ENCODE data around the gene PET100.

Gene PET100

DNA sequence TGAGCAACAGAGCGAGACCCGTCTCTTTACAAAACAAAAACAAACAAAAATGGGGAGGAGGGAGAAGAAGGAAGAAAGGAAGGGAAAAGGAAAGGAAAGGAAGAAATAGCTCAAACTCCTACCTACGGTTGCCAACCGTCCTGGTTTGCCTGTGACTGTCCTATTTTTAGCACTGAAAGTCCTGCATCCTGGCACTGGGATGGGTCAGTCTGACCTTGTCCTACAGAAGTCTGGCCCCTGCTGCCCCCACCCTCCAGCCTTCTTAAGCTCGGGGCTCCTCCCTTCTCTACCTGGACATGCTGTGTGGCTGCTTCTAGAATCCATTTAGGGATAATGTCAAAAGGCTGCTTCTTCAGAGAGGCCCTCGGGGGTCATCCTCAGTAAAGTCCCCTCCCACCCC lies 6.1 kb downstream of the PET100 start:
- Histone ChIP-seq H3K4me1 (ENCODE audit: control insufficient read depth, insufficient read depth, low read length) (peaks cover 4% of the 10 kb centered on the region), H3K27me3 (ENCODE audit: control insufficient read depth, insufficient read depth, low read length, poor library complexity, severe bottlenecking) (peaks cover 25% of the 10 kb centered on the region), H3K27ac (ENCODE audit: insufficient read depth, low read depth, low read length, poor library complexity, severe bottlenecking) (no peak overlapping the region), H3K36me3 (ENCODE audit: control insufficient read depth, insufficient read depth, low read length) (no peaks in the 10 kb centered on the region), H3K4me3 (ENCODE audit: insufficient read depth, low read depth, low read length) (no peak overlapping the region), H3K9me3 (ENCODE audit: control insufficient read depth, low read length) (no peaks in the 10 kb centered on the region)
- 67 to 73% methylated on average over 4 to 6 of the region's 6 CpGs for WGBS, 2 experiments

DNA sequence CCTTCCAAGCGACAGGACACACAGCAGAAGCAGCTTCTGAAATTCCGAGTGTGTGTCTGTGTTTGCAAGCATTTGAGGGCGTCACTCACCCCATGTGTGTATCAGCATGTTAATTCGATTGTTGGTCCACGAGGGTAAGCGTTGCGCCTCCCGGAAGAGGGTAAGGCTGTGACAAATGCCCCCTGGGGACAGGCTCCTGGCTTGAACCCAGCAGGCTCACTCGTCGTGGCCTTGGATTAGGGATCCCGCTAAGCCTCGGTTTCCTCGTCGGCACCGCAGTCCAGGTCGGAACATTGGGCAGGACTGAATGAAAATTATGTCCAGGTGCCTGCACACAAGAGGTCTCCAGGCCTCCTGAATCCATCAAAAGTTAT lies 6.7 kb downstream of the PET100 start:
- 76% methylated on average over 16 of the region's 16 CpGs for WGBS, 2 experiments
- Histone ChIP-seq H3K4me3 (ENCODE audit: insufficient read depth, low read depth, low read length) (peak overlapping the region; percentile 58), H3K27ac (ENCODE audit: insufficient read depth, low read depth, low read length, poor library complexity, severe bottlenecking) (no peak overlapping the region), H3K4me1 (ENCODE audit: control insufficient read depth, insufficient read depth, low read length) (no peaks in the 10 kb centered on the region), H3K27me3 (ENCODE audit: control insufficient read depth, insufficient read depth, low read length, poor library complexity, severe bottlenecking) (peaks cover 25% of the 10 kb centered on the region), H3K9me3 (ENCODE audit: control insufficient read depth, low read length) (no peaks in the 10 kb centered on the region), H3K36me3 (ENCODE audit: control insufficient read depth, insufficient read depth, low read length) (no peaks in the 10 kb centered on the region)

DNA sequence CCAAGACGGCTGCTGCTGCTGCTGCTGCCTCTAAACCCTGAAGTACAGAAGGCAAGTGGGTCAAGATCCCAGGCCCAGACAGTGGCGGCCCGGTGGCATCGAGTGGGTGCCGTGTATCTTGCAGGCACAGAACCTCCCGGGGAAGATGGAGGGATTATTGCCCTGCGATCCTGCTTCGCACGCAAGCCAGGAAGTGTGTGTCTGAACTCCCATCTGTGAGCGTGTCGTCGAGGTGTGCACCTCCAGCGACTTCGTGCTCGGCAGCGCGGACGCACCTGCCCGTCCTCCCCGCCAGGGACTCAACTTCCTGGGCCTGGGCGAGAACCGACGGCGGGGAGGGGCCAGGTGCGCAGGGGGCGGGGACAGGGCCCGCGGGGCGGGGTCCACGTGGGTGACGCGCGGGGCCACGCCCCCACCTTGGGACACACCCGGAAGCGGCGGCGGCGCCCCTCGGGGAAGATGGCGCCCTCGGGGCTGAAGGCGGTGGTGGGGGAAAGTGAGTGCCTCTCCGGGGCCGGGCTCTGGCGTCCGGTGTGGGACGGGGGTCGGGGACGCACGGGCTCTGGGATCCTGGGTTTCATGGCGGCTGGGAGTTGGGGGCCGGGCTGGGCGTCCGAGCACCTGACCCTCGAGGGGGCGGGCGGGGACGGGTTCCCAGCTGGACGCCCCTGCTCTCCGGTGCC lies 7.2 kb downstream of the PET100 start, which contains the start of gene STXBP2:
Gene STXBP2 (plus strand): TSS at position 420 of the 683 bp plus-strand sequence. CDS start 40 bp downstream, at position 460.
- no peaks in the 10 kb centered on the region for H3K36me3 ChIP-seq (ENCODE audit: control insufficient read depth, insufficient read depth, low read length)
- H3K27me3 ChIP-seq (ENCODE audit: control insufficient read depth, insufficient read depth, low read length, poor library complexity, severe bottlenecking): peaks cover 25% of the 10 kb centered on the region
- 10% methylated on average over 61 of the region's 61 CpGs for WGBS, 2 experiments
- no peaks in the 10 kb centered on the region for H3K9me3 ChIP-seq (ENCODE audit: control insufficient read depth, low read length)
- H3K4me1 ChIP-seq (ENCODE audit: control insufficient read depth, insufficient read depth, low read length): no peaks in the 10 kb centered on the region
- H3K27ac ChIP-seq (ENCODE audit: insufficient read depth, low read depth, low read length, poor library complexity, severe bottlenecking): no peak within 1 kb of the TSS
- peak within 1 kb of the TSS; percentile 58 for H3K4me3 ChIP-seq (ENCODE audit: insufficient read depth, low read depth, low read length)

DNA sequence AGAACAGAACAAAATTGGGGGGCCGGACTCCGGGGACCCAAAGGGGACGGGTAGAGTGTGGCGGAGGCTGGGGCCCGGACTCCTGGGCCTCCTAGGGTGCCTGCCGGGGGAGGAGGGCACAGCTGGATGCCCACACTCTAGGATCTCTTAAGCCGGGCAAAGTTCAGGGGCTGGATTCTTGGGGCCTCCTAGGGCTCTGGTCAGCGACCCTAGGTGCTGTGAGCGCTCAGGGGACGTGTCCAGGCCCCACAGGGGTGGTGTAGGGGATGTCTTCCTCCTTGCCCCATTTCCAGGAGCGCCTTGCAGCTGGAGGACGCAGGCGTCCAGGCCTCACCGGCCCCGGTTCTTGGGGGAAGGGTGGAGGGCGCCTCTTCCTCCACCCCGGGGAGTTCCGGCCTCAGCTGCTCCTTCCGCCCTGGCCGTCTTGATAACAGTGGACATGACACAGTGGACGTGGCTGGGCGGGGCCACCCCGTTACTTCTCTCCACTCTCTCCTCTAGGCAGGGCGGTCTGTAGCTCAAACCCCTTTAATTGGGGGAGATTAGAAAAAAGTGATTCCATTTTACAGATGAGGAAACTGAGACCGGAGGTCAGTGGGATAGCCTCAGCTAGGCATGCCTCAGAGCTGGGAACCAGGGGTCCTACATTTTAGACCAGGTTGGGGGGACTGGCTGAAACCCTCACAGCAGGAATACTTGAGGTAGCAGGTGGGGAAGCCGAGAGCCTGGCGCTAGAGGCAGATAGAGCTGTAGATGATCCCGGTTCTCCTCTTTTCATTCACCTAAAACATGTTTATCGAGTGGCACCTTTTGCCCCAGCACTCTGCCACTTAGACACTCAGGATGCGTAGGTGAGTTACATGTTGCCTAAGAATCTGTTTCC lies 8.0 kb downstream of the PET100 start:
- Histone ChIP-seq H3K4me3 (ENCODE audit: insufficient read depth, low read depth, low read length) (peak overlapping the region; percentile 58), H3K27ac (ENCODE audit: insufficient read depth, low read depth, low read length, poor library complexity, severe bottlenecking) (no peak overlapping the region)
- 46 to 48% methylated on average over 30 of the region's 30 CpGs for WGBS, 2 experiments

DNA sequence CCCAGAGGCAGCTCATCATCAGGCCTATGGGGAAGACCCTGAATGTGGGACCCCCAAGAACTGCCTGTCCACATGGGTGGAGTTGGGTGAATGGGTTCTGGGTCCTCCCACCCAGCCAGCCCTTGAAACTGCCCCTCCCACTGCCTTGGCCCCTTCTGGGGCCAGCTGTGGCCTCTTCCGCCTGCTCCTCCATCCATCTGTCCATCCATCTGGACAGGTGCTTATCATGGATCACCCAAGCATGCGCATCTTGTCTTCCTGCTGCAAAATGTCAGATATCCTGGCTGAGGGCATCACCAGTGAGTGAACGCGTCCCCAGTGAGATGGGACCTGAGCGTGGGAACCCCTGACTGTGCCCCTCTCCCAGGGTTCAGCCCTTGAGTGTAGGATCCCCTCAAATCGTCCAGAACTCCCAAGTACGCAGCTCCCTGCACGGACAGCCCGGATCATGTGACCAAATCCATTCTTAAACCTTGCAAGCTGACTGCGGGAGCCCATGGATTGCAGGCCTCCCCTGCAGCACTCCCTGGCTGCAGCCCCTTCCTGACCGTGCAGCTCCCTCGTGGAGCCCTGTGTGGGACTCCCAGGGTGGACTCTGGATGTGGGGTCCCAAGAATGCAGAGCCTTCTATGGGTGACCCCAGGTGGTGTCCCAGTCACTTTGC lies 9.3 kb downstream of the PET100 start:
- 91 to 92% methylated on average over 12 of the region's 12 CpGs for WGBS, 2 experiments
- Histone ChIP-seq H3K27me3 (ENCODE audit: control insufficient read depth, insufficient read depth, low read length, poor library complexity, severe bottlenecking) (peaks cover 25% of the 10 kb centered on the region), H3K4me1 (ENCODE audit: control insufficient read depth, insufficient read depth, low read length) (no peaks in the 10 kb centered on the region), H3K36me3 (ENCODE audit: control insufficient read depth, insufficient read depth, low read length) (no peaks in the 10 kb centered on the region), H3K4me3 (ENCODE audit: insufficient read depth, low read depth, low read length) (no peak overlapping the region), H3K27ac (ENCODE audit: insufficient read depth, low read depth, low read length, poor library complexity, severe bottlenecking) (no peak overlapping the region), H3K9me3 (ENCODE audit: control insufficient read depth, low read length) (no peaks in the 10 kb centered on the region)

More for the DNA sequence above, 8.0 kb downstream of the PET100 start:
- Histone ChIP-seq H3K27me3 (ENCODE audit: control insufficient read depth, insufficient read depth, low read length, poor library complexity, severe bottlenecking) (peaks cover 25% of the 10 kb centered on the region), H3K36me3 (ENCODE audit: control insufficient read depth, insufficient read depth, low read length) (no peaks in the 10 kb centered on the region), H3K4me1 (ENCODE audit: control insufficient read depth, insufficient read depth, low read length) (no peaks in the 10 kb centered on the region), H3K9me3 (ENCODE audit: control insufficient read depth, low read length) (no peaks in the 10 kb centered on the region)

DNA sequence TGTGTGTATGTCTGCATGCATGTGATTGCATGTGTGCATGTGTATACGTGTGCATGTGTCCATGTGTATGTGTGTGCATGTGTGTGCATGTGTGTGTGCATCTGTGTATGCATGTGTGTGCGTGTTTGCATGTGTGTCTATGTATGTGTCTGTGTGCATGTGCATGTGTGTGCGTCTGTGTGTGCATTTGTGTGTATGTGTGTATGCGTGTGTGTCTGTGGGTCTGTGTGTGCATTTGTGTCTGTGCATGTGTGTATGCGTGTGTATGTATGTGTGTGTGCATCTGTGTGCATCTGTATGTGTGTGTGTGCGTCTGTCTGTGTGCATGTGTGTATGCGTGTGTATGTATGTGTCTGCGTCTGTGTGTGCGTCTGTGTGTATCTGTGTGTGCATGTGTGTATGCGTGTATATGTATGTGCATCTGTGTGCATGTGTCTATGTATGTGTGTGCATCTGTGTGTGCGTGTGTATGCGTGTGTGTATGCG lies 10.3 kb downstream of the PET100 start:
- H3K27ac ChIP-seq (ENCODE audit: insufficient read depth, low read depth, low read length, poor library complexity, severe bottlenecking): no peak overlapping the region
- no peaks in the 10 kb centered on the region for H3K9me3 ChIP-seq (ENCODE audit: control insufficient read depth, low read length)
- H3K27me3 ChIP-seq (ENCODE audit: control insufficient read depth, insufficient read depth, low read length, poor library complexity, severe bottlenecking): peaks cover 20% of the 10 kb centered on the region
- no peaks in the 10 kb centered on the region for H3K36me3 ChIP-seq (ENCODE audit: control insufficient read depth, insufficient read depth, low read length)
- H3K4me1 ChIP-seq (ENCODE audit: control insufficient read depth, insufficient read depth, low read length): no peaks in the 10 kb centered on the region
- no peak overlapping the region for H3K4me3 ChIP-seq (ENCODE audit: insufficient read depth, low read depth, low read length)
- WGBS, 2 experiments: 92 to 95% methylated on average over 13 of the region's 13 CpGs

DNA sequence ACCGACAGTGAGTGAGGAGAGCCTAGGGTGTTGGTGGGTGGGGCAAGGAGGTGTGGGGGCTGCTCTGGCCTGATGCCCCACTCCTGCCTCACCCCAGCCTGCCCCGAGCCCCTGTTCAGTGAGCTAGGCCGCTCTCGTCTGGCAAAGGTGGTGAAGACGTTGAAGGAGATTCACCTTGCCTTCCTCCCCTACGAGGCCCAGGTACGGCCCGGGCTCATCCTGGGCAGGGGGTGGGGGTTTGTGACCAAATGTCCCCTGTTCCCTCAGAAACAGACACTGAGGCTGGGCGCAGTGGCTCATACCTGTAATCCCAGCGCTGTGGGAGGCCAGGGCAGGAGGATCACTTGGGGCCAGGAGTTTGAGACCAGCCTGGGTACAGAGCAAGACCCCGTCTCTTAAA lies 11.2 kb downstream of the PET100 start:
- Histone ChIP-seq H3K27me3 (ENCODE audit: control insufficient read depth, insufficient read depth, low read length, poor library complexity, severe bottlenecking) (peaks cover 12% of the 10 kb centered on the region), H3K9me3 (ENCODE audit: control insufficient read depth, low read length) (no peaks in the 10 kb centered on the region), H3K27ac (ENCODE audit: insufficient read depth, low read depth, low read length, poor library complexity, severe bottlenecking) (no peak overlapping the region), H3K36me3 (ENCODE audit: control insufficient read depth, insufficient read depth, low read length) (no peaks in the 10 kb centered on the region), H3K4me1 (ENCODE audit: control insufficient read depth, insufficient read depth, low read length) (no peaks in the 10 kb centered on the region), H3K4me3 (ENCODE audit: insufficient read depth, low read depth, low read length) (no peak overlapping the region)
- WGBS, 2 experiments: 93 to 95% methylated on average over 11 of the region's 11 CpGs

DNA sequence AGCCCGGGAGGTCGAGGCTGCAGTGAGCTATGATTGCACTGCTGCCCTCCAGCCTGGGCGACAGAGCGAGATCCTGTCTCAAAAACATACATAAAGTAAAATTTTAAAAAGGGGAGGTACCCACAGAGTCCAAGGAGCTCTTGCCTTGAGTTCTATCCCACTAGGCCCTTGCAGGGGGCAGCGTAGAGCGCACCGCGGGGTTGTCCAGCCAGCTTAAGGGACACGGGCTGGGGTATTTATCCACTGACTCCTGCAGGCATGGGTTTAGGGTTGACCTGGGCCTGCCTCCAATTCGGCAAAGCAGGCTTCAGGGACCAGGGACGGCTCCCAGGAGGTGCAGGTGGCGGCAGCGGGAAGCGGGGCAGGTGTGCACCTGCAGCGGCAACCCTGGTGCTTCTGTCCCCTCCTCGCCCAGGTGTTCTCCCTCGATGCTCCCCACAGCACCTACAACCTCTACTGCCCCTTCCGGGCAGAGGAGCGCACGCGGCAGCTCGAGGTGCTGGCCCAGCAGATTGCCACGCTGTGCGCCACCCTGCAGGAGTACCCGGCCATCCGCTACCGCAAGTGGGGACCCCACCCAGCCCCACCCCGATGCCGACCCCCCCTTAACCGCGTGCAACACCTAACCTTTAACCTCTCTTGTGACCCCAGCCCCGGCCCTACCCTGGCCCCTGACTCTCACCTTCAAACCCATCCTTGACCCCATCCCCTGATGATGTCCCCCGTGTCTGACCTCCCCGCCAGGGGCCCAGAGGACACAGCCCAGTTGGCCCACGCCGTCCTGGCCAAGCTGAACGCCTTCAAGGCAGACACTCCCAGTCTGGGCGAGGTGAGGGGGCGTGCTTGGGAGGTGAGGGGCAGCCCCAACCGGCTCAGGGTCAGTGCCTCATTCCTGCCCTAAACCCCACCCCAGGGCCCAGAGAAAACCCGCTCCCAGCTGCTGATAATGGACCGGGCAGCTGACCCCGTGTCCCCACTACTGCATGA lies 12.0 kb downstream of the PET100 start:
- 91% methylated on average over 43 of the region's 43 CpGs for WGBS, 2 experiments
- Histone ChIP-seq H3K4me1 (ENCODE audit: control insufficient read depth, insufficient read depth, low read length) (no peaks in the 10 kb centered on the region), H3K27ac (ENCODE audit: insufficient read depth, low read depth, low read length, poor library complexity, severe bottlenecking) (no peak overlapping the region), H3K27me3 (ENCODE audit: control insufficient read depth, insufficient read depth, low read length, poor library complexity, severe bottlenecking) (peaks cover 4% of the 10 kb centered on the region), H3K36me3 (ENCODE audit: control insufficient read depth, insufficient read depth, low read length) (no peaks in the 10 kb centered on the region), H3K4me3 (ENCODE audit: insufficient read depth, low read depth, low read length) (no peak overlapping the region), H3K9me3 (ENCODE audit: control insufficient read depth, low read length) (no peaks in the 10 kb centered on the region)

DNA sequence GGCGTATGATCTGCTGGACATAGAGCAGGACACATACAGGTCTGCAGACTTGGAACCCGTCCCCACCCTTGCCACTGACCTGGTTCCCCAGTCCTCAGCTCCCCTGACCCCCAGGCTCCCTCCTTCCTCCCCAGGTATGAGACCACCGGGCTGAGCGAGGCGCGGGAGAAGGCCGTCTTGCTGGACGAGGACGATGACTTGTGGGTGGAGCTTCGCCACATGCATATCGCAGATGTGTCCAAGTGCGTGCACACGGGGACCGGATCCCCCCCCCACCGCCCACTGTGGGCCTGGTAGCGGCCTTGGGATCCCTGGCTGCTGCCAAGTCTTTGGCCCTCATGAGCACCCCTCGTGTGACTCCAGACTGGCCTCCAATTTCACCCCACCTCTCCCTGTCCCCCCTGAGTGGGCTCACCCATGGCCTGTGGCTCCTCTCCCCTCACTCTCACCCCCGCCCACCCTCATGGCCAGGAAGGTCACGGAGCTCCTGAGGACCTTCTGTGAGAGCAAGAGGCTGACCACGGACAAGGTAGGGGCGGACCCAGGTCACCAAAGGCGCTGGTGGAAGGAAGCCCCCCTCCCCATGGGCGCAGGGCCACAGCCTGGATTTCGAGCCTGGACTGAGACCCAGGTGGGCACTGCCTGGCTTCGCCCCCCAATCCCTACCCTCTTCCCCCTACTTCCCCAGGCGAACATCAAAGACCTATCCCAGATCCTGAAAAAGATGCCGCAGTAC lies 12.9 kb downstream of the PET100 start:
- no peaks in the 10 kb centered on the region for H3K36me3 ChIP-seq (ENCODE audit: control insufficient read depth, insufficient read depth, low read length)
- no peaks in the 10 kb centered on the region for H3K4me1 ChIP-seq (ENCODE audit: control insufficient read depth, insufficient read depth, low read length)
- no peaks in the 10 kb centered on the region for H3K27me3 ChIP-seq (ENCODE audit: control insufficient read depth, insufficient read depth, low read length, poor library complexity, severe bottlenecking)
- H3K9me3 ChIP-seq (ENCODE audit: control insufficient read depth, low read length): no peaks in the 10 kb centered on the region
- no peak overlapping the region for H3K27ac ChIP-seq (ENCODE audit: insufficient read depth, low read depth, low read length, poor library complexity, severe bottlenecking)
- 94 to 95% methylated on average over 27 of the region's 27 CpGs for WGBS, 2 experiments
- no peak overlapping the region for H3K4me3 ChIP-seq (ENCODE audit: insufficient read depth, low read depth, low read length)

Data from ectodermal cell (in vitro differentiated cells).